ENCODE measurements around the gene BCL11A. TPM values are rescaled to one million over a fixed set of nuclear protein-coding genes. Genes with fewer than 3 reads are reported as not detected.

Gene BCL11A
- total and polyA plus RNA-seq, 2 experiments from 2014 or later, result 3.5 to 8.9 TPM

GRCh38 chr2:60549238-60549927 is 4.1 kb downstream of the BCL11A start:
- Histone ChIP-seq H3K4me1 (ENCODE audit: insufficient read depth) (peaks cover 8% of the 10 kb centered on the region; the same call in 1 of the 2 replicates), H3K4me2 (ENCODE audit: unreplicated experiment) (peak overlapping the region; percentile 99), H3K4me3 (peak overlapping the region; percentile 82), H2AFZ (peak overlapping the region; percentile 98), H4K20me1 (ENCODE audit: insufficient read depth) (no peaks in the 10 kb centered on the region), H3K27me3 (replicated peaks; ENCODE audit: insufficient read depth) (no peaks in the 10 kb centered on the region), H3F3A (ENCODE audit: insufficient read depth) (no peaks in the 10 kb centered on the region), H3K79me2 (ENCODE audit: insufficient read depth) (peaks cover 31% of the 10 kb centered on the region), H3K9me2 (ENCODE audit: insufficient read depth) (no peaks in the 10 kb centered on the region), H3K36me3 (ENCODE audit: low read depth) (no peaks in the 10 kb centered on the region), H3K9me3 (ENCODE audit: low read depth) (no peaks in the 10 kb centered on the region), H3K9ac (peak overlapping the region; percentile 78), H3K27ac (peak overlapping the region; percentile 34; the same call in 1 of the 2 replicates)
- in situ Hi-C loops (cut with MboI), result no loop called here
- no peak for TF ChIP-seq EZH2phosphoT487 (IDR thresholded peaks at IDR 0.05; ENCODE audit: insufficient read depth, low read depth)
- no peak for TF ChIP-seq EZH2 (IDR thresholded peaks at IDR 0.05; ENCODE audit: insufficient read depth, poor library complexity, severe bottlenecking)
- WGBS, 2 experiments (ENCODE audit: low coverage in 1 of 2, low lambda C conversion rate in 2 of 2, missing lambda C conversion rate in 2 of 2), result 1 to 2% methylated on average over 40 of the region's 40 CpGs
- DNase-seq, result peak; percentile 73

- no peaks in the 10 kb centered on the region for H3K36me3 ChIP-seq (ENCODE audit: low read depth)
- H3K79me2 ChIP-seq (ENCODE audit: insufficient read depth), result peaks cover 31% of the 10 kb centered on the region
- peak overlapping the region; percentile 78 for H3K9ac ChIP-seq
- H3K4me3 ChIP-seq, result peak overlapping the region; percentile 82
- H2AFZ ChIP-seq, result peak overlapping the region; percentile 98
- in situ Hi-C loops (cut with MboI), result no loop called here
- no peaks in the 10 kb centered on the region for H4K20me1 ChIP-seq (ENCODE audit: insufficient read depth)
- peak overlapping the region; percentile 99 for H3K4me2 ChIP-seq (ENCODE audit: unreplicated experiment)
- no peaks in the 10 kb centered on the region for H3K27me3 ChIP-seq (replicated peaks; ENCODE audit: insufficient read depth)
- H3K27ac ChIP-seq, result no peak overlapping the region
- 44 to 45% methylated on average over 9 of the region's 9 CpGs for WGBS, 2 experiments (ENCODE audit: low coverage in 1 of 2, low lambda C conversion rate in 2 of 2, missing lambda C conversion rate in 2 of 2)
- peaks cover 8% of the 10 kb centered on the region; the same call in 1 of the 2 replicates for H3K4me1 ChIP-seq (ENCODE audit: insufficient read depth)
- no peak for DNase-seq
- no peaks in the 10 kb centered on the region for H3K9me2 ChIP-seq (ENCODE audit: insufficient read depth)
- no peaks in the 10 kb centered on the region for H3F3A ChIP-seq (ENCODE audit: insufficient read depth)
- H3K9me3 ChIP-seq (ENCODE audit: low read depth), result no peaks in the 10 kb centered on the region
- TF ChIP-seq EZH2phosphoT487 (IDR thresholded peaks at IDR 0.05; ENCODE audit: insufficient read depth, low read depth), result no peak
- TF ChIP-seq EZH2 (IDR thresholded peaks at IDR 0.05; ENCODE audit: insufficient read depth, poor library complexity, severe bottlenecking), result no peak
Observed at GRCh38 chr2:60548845-60549237, 4.6 kb downstream of the BCL11A start.

DNA sequence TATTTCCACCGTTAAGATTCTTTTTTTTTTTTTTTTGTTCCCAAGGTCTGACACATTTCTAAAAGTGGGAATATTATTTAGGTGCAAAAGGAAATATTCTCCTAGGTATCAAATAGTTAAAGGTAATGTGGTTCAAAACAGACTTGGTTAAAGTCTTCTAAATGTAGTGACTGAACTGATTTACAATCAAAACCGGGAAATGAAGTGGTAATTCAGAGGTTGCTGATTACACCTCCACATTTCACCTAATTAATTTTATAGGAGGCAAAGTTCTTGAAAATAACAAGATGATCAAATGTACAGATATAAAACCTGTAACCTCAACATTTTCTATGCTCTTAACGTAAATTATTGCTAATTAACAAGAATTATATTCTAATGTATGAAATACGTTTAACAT is 5.1 kb downstream of the BCL11A start:
- TF ChIP-seq EZH2 (IDR thresholded peaks at IDR 0.05; ENCODE audit: insufficient read depth, poor library complexity, severe bottlenecking) (no peak), EZH2phosphoT487 (IDR thresholded peaks at IDR 0.05; ENCODE audit: insufficient read depth, low read depth) (no peak)
- Histone ChIP-seq H4K20me1 (ENCODE audit: insufficient read depth) (no peaks in the 10 kb centered on the region), H3K27ac (no peak overlapping the region), H3K4me2 (ENCODE audit: unreplicated experiment) (no peak overlapping the region), H3K9me3 (ENCODE audit: low read depth) (no peaks in the 10 kb centered on the region), H3K79me2 (ENCODE audit: insufficient read depth) (peaks cover 31% of the 10 kb centered on the region), H3F3A (ENCODE audit: insufficient read depth) (no peaks in the 10 kb centered on the region), H3K27me3 (replicated peaks; ENCODE audit: insufficient read depth) (no peaks in the 10 kb centered on the region), H2AFZ (no peak overlapping the region), H3K9me2 (ENCODE audit: insufficient read depth) (no peaks in the 10 kb centered on the region), H3K36me3 (ENCODE audit: low read depth) (no peaks in the 10 kb centered on the region), H3K4me1 (ENCODE audit: insufficient read depth) (peaks cover 8% of the 10 kb centered on the region; the same call in 1 of the 2 replicates), H3K9ac (no peak overlapping the region), H3K4me3 (no peak overlapping the region)
- WGBS, 2 experiments (ENCODE audit: low coverage in 1 of 2, low lambda C conversion rate in 2 of 2, missing lambda C conversion rate in 2 of 2), result 82 to 85% methylated on average over 4 of the region's 4 CpGs
- DNase-seq, result no peak
- in situ Hi-C loops (cut with MboI), result no loop called here

GRCh38 chr2:60547841-60548240 is 5.6 kb downstream of the BCL11A start:
- no peaks in the 10 kb centered on the region for H4K20me1 ChIP-seq (ENCODE audit: insufficient read depth)
- H3K4me3 ChIP-seq, result no peak overlapping the region
- H3K27ac ChIP-seq, result no peak overlapping the region
- H3K9ac ChIP-seq, result no peak overlapping the region
- in situ Hi-C loops (cut with MboI), result no loop called here
- no peaks in the 10 kb centered on the region for H3K27me3 ChIP-seq (replicated peaks; ENCODE audit: insufficient read depth)
- no peaks in the 10 kb centered on the region for H3K9me3 ChIP-seq (ENCODE audit: low read depth)
- H3K4me1 ChIP-seq (ENCODE audit: insufficient read depth), result peaks cover 8% of the 10 kb centered on the region; the same call in 1 of the 2 replicates
- H3K79me2 ChIP-seq (ENCODE audit: insufficient read depth), result peaks cover 31% of the 10 kb centered on the region
- DNase-seq, result no peak
- no peak overlapping the region for H3K4me2 ChIP-seq (ENCODE audit: unreplicated experiment)
- H3F3A ChIP-seq (ENCODE audit: insufficient read depth), result no peaks in the 10 kb centered on the region
- H2AFZ ChIP-seq, result no peak overlapping the region
- TF ChIP-seq EZH2 (IDR thresholded peaks at IDR 0.05; ENCODE audit: insufficient read depth, poor library complexity, severe bottlenecking) (no peak), EZH2phosphoT487 (IDR thresholded peaks at IDR 0.05; ENCODE audit: insufficient read depth, low read depth) (no peak)
- no peaks in the 10 kb centered on the region for H3K9me2 ChIP-seq (ENCODE audit: insufficient read depth)
- no peaks in the 10 kb centered on the region for H3K36me3 ChIP-seq (ENCODE audit: low read depth)

Measured in GM23248 (cell line).